NCI-H2107 (cell line): ENCODE results near the gene YES1.
A peak's percentile ranks its signal among the peaks of the same experiment; 100 is the strongest.

ENCODE experiments used
- DNase-seq: peaks from one replicate; lab custom pipeline; 2025; lab: John Stamatoyannopoulos, UW

YES1 gene

DNA sequence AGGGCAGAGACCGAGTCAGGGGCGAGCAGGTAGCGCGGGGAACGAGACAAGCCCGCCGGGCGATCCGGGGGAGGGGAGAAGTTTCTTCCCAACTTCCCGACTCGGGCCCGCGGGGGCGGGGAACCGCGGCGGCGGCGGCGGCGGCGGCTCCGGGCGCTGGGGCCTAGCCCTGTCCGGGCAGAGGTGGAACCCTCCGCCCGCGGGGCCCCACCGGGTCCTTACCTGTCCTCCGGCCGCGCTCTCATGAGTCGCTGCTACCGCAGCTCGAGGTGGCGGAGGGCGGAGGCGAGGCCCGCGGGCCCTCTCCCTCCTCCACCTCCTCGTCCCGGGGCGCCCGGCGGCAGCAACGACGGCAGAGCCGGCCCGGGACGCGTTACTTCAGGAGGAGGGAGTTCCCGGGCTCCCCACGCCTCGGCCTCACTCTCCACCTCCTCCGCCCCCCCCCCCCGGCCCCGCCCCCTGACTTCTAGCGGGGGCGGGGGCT, at the start of gene YES1:
YES1 (minus strand) TSS at position 351 of the 484 bp plus-strand sequence. CDS start 55,415 bp downstream, outside the sequence.
- DNase-seq = no peak

DNA sequence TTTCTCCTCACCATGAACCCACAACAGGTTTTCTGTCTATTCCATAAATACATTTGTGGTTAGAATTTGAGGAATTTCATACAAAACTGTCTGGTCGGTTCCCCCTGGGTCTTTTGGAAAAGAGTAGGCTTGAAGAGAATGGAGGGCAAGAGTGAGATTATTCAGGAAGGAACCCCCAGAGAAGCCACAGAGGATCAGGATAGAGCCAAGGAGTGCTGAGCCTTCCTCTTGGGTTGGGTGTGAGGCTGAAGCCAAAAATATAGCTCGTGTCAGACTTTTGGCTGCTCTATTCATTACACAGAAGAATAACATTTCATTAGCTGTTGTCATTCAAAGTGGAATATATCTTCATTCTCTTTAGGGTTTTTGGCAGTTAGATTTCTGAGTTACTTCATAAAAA, 45.9 kb upstream of the YES1 start:
- DNase-seq = no peak

DNA sequence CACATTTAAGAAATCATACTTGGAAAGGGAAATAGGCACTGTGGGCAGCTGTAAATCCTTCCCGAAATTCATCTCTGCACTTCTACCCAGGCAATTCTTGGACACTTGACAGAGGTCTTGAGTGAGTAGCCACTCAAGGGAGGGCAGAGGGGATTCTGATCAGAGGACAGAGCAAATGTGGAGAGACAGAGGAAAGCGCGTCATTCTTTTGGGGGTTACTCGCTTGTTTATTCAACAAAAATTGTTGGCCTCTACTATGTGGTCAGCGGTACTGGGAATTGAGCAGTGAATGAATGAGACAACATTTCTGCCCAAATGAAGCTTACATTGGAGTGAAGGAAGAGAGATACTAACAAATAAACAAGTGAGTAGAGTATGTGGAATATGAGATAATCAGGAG, 41.4 kb upstream of the YES1 start:
- DNase-seq = no peak

DNA sequence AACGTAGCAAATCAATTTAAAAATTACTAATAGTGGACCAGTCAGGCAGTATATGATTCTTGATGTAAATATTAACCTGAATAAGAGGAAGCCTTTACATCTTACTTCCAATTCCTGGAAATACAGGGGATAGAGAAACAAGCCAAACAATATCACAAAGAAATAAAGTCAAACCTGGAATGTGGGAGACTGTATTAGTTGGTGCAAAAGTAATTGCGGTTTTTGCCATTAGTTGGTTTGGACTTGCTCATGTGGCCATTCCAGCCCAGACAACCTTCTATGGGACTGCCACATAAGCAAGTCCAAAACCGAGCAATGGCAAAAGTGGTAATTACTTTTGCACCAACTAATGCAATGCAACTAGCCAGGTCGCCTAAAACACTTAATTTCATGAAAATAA, 38.9 kb upstream of the YES1 start:
- DNase-seq = no peak

DNA sequence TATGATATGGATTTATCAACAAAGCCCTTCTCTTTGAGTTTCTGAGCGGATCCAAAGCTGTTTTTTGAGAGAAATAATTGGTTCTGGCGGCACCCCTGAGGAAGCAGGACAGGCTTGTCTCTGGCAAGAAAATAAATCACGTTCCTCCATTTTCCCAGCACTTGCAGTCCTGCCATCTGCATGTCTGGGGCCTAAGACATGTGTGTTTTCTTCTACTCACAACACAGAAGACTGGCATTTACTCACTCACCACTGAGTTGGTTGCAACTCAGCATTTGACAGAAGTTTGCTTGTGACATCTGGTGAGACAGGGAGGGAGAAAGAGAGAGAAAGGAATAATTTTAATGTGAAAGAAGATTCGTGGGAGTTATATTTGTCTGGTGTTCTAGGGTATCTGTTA, 37.0 kb upstream of the YES1 start:
- no peak for DNase-seq

DNA sequence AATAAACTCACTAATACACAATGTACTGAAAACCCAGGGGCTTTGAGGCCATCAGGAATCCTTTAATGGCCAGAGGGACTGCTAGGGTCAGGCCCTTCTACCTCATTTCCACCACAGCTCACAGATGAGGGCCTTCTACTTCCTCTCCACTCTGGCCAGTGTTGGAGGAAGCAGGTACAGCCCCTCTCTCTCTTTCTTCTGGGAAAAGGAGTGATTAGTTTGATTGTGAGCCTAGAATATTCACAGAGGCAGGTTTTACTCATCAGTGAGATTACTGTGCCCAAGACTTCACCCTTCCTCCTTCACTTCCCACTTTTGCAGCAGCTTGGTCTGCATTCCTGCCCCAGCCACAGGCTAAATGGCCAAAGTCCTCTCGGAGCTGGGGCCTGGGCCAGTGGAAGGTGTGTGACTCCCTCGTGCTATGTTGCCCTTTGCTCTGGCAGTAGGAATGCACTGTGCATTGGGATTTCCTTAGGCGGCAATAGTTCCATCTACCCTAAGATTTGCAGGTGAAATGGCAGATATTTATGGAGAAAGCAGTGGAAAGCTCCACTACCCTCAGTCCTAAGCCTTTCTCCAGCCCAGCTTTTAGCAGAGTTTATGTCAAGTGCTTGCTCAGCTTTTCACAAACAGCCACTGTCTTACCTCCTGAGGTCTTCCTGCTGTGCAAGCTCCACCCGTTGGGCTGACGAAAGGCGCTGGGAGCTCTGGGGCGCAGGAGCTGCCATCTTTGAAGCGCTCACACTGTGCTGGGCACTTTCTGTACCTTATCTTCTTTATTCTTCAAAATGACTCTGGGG, 36.2 kb upstream of the YES1 start:
- DNase-seq = no peak

DNA sequence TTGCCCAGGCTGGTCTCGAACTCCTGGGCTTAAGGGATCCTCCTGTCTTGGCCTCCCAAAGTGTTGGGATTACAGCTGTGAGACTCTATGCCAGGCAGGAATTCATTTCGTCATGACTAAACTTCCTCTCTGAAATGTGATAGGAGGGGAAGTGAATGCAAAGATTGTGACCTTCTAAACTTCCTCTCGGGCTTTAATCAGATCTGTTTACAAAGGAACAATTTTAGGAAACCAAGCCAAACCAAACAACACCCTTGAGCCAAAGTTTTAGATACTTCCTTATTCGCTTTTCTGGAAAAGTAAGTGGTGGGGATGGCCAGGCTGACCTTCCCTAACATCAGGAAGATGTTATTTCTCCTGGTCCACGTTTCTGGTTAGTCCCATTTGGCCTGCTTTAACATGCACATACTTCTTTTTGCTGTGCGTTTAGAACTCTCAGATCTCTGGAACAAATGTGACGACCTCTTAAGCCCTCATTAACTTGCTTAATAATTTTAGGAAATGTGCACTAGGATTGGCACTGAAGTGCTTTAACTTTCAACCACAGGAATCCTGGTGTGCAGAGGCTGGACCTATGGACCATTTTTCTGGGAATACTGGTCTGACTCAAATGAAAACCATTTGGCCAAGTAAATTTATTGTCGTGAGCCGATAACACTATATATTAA, 33.2 kb upstream of the YES1 start:
- DNase-seq = no peak

DNA sequence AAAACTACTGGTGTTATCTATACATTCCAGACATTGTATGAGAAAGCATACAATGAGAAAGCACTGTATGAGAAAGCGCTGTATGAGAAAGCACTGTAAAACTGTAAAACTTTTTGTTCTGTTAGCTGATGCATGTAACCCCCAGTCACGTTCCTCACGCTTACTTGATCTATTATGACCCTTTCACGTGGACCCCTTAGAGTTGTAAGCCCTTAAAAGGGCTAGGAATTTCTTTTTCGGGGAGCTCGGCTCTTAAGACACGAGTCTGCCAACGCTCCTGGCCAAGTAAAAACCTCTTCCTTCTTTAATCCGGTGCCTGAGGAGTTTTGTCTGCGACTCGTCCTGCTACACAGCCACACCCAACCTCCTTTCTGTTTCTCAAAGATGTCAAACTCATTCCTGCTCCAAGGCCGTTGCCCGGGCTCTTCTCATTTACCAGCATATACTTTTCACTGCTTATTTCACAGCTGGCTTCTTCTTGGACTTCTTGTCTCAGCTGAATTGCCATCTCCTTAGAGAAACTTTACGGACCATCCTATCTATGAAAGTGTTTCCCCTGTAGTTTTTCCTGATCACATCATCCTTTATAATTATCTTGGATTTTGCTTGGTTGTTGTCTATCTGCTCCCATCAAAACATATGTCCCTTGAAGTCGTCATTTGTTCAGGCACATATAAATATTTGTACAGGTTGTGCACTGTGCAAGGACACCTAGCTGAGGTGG, 29.8 kb upstream of the YES1 start:
- no peak for DNase-seq

DNA sequence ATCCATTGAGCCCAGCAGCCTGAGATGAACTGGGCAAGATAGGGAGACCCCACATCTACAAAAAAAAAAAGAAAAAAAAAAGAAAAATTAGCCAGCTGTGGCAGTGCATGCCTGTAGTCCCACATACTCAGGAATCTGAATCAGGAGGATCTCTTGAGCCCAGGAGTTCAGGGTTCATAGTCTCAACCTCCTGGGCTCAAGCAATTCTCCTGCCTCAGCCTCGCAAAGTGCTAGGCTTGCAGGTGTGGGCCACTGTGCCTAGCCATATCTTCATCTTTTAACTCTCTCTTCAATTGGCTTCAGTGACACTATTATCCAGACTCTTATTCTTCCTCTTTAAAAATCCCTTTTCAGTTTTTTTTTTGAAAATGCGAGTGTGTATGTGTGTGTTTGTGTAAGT, 28.5 kb upstream of the YES1 start:
- DNase-seq = no peak

DNA sequence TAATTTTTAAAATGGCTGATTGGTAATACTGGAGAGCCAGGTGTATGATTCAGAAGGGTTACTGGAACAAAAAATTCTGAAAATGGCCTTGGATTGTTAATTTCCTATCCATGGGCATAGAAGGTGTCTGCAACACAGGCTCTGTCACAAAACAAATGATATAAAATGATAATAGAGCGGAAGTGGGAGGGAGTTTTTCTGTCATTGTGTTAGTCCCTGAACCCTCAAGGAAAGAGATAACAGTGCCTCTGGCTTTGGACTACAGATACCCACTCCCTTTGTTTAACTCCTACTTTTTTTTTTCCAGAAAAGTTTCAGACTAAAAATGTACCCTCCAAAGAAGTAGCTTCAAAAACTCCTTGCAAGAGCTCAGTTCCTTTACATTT, 28.0 kb upstream of the YES1 start:
- DNase-seq = no peak

DNA sequence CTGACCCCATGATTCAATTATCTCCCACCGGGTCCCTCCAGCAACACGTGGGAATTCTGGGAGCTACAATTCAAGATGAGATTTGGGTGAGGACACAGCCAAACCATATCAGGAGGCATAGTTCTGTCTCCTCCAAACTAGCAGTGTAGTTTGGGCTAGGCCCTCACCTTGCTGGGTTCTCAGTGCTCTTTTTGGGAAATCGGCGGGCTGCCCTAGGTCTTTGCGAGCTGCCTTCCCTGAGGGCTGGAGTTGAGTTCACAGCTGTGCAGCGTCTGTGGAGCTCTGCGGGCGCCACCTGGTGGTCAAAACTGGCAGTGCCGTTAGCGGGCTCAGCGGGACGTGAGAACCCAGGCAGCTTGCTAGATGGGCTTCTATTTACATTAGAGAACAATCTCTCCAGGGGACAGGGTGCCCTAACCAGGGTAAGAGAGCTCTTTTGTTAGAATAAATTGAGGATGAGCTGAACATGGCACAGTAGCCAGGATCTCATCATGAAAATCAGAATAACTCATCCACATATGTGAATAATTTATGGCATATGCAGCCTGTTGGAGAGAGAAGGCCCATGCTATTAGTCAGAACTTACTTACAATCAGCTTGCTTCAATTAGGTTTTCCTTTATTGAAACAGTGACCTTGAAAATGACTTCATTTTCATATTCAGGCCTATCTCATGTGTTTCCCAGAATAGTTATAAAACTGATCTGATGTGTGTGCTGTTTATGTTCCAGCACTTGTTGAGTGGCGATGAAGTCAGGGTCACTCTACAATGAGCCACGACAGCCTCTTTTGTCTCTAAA, 27.4 kb upstream of the YES1 start:
- peak; percentile 36 for DNase-seq

DNA sequence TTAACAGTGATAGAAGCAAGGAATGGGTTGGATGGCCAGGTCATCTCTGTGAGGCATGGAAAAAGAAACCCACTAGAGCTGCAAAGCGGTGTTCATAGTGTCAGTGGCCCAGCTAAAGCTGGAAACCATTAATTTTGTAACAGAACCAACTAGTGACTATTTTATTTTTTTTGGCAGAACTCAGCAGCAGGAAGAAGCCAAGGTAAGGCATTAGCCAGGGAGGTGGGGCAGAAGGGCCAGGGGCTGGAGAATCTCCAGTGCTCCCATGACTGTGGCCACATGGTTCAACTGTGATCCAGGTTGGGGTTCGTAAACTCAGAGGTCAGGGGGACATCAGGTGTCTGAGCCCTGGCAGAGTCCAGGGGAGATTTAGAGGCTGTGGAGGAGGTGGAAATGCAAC, 25.9 kb upstream of the YES1 start:
- no peak for DNase-seq

DNA sequence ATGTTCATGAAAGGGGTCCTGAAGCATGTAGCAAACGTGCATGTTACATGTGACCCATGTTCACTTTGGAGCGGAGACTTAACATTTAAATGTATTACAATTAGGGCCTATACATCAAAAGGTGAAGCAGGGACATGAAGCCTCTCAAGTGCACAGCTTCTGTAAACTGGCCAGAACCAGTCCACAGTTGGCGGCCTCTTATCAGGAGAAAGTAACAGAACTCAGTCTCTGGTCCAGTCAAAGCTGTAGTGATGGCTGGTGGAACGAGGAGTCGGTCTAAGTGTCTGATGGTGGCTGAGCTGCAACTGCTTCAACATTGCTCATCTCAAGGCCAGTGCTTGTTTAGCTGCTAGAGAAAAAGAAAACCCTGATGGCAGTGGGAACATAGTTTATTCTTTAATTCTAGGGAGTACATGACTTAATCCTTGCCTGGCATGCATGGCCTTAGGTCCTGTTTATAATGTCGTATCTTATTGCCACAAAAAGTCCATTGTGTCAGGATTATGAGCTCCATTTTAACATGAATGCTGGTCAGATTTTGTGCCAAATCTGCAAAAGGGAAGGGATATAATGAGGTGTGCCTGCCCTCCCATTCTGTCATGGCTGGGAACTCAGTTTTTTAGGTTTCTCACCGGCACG, 22.2 kb upstream of the YES1 start:
- DNase-seq = no peak

DNA sequence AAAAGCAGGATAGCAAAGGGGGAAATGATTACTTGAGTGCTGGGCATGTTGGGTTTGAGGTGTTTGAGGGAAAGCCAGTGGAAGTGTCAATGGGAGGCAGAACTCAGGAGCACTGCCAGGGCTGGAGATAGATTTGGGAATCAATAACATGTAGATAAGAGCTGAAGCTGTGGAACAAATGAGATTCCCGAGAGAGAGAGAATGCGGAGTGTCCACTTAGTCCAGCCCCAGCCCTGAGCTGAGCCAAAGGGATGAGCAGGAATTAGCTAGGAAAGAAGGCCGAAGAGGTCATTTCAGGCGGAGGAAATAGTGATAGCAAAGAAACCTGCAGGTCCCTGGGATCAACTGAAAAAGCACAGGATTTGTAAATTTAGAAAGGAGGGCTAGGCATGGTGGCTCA, 21.2 kb upstream of the YES1 start:
- no peak for DNase-seq

DNA sequence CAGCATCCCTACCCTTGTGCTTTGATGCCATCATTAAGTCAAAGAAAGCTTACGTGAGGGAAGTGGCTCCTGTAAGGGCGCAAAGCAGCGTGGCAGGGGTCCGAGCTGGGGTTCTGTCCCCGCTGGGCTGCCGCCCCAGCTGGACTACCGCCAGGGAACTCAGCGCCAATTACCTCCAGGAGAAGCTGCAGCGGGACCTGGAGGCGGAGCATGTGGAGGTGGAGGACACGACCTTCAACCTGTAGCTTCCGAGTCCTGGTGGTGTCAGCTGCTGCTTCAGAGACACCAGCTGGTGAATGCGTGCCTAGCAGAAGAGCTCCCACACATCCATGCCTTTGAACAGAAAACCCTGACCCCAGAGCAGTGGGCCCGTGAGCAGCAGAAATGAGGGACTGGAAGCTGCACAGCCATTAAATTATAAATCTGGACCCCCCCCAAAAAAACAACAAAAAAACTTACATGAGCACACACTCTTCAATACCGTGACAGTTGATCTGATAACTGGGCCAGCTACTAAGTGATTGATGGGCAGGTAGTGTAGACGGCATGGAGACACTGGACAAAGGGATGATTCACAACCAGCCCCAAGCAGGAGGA, 20.1 kb upstream of the YES1 start:
- no peak for DNase-seq

DNA sequence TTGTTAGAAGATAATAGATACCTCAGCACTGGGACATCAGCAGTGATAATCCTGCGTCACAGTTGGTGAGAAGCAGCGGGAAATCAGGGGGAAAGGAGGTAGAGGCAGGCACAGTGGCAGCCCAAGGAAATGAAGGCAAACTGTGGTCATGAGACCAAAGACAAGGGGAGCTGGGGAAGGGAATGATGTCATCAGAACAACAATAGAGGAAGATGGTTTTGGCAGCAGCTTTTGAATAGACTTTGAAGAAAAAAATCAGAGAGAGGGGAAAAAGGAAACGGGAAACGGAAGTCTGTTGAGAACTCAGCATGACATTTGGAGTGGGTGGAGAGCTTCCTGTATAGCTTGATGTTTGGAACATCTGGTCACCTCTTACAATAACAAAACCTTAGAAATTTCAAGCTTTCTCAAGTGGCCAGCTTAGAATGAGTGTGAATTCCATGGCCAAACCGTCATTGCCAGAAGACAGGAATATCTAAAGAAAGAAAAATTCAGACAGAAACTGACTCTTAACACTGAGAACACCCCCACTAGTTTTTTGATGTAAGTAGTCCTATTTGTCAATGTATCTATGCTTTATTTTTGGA, 18.4 kb upstream of the YES1 start:
- no peak for DNase-seq

DNA sequence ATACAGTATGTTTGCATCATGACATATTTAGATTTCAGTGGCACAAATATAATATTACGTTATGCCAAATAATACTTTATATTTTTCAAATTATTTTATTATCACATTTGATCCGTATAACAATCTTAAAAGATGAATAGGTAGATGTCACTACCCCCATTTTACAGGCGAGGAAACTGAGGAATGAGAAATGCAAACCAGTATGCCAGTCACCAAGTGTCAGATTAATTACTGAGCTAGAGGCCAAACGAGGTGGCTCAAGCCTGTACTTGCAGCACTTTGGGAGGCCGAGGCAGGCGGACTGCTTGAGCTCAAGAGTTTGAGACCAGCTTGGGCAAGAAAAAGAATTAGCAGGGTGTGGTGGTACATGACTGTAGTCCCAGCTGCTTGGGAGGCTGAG, 17.4 kb upstream of the YES1 start:
- no peak for DNase-seq

DNA sequence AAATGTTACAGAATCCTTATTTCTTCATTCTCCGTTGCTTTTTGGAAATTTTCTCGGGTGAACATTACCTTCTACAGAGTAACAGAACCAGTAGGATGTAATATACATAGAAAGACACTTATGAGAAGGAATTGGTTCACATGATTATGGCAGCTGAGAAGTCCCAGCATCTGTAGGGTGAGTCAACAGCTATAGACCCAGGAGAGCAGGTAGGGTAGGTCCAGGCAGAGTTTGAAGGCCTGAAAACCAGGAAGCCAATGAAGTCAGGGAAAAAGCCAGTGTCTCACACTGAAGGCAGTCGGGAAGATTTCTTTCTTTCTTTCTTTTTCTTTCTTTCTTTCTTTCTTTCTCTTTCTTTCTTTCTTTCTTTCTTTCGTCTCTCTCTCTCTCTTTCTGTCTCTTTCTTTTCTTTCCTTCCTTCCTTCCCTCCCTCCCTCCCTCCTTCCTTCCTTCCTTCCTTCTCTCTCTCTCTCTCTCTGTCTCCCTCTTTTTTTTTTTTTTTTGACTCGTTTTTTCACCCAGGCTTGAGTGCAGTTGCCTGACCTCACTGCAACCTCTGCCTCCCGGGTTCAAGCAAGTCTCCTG, 15.1 kb upstream of the YES1 start:
- DNase-seq = no peak

DNA sequence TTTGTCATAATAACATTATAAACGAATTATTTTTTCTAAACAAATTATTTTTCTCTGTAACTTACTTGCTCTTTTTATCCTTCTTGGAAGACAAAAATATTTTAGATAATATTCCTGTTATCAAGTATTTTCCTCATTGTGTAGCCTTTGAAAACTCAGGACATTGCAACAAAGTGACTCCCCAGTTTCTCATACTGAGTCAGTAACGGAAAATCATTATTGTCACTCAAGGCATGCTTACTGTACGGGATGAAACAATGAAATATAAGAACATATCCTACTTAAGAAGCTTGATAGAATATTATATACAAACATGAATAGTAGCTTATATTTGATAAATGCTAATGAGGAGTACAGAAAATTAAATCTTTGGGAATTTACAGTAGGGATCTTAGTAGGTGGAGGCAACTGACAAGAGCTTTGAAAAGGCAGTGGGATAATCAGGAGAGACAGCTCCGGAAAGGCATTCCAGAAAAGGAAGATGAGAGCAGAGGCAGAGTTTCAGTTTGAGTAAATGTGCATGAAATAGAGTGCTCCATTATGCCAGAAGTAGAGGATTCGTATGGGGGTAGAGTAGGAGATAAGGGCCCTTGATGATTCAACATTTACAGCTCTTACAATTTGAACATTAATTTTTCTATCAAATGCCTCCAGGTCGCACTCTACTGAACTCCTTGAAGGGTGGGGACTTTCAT, 14.0 kb upstream of the YES1 start:
- DNase-seq = no peak

DNA sequence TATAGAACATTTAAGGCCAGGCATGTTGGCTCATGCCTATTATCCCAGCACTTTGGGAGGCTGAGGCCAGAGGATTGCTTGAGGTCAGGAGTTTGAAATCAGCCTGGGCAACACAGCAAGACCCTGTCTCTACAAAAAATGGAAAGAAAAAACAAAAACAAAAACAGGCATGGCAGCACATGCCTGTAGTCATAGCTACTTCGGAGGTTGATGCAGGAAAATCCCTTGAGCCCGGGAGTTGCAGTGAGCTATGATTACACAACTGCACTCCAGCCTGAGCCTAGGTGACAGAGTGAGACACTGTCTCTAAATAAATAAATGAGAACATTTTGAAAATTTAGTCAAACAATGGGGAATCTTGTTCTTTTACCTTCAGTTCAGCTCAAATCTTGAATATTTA, 12.1 kb upstream of the YES1 start:
- no peak for DNase-seq
